HG02870 (cell line): ENCODE data around the gene ALOX5AP.
A peak's percentile ranks its signal among the peaks of the same experiment; 100 is the strongest.

ENCODE experiments used
- ATAC-seq: cut with Tn5 transposase; IDR thresholded peaks from one replicate; pipeline ENCODE4 v1.9.1; 2021; ENCODE audit warnings: mild to moderate bottlenecking, moderate library complexity; ENCODE audit not compliant: unreplicated experiment

ALOX5AP gene

DNA sequence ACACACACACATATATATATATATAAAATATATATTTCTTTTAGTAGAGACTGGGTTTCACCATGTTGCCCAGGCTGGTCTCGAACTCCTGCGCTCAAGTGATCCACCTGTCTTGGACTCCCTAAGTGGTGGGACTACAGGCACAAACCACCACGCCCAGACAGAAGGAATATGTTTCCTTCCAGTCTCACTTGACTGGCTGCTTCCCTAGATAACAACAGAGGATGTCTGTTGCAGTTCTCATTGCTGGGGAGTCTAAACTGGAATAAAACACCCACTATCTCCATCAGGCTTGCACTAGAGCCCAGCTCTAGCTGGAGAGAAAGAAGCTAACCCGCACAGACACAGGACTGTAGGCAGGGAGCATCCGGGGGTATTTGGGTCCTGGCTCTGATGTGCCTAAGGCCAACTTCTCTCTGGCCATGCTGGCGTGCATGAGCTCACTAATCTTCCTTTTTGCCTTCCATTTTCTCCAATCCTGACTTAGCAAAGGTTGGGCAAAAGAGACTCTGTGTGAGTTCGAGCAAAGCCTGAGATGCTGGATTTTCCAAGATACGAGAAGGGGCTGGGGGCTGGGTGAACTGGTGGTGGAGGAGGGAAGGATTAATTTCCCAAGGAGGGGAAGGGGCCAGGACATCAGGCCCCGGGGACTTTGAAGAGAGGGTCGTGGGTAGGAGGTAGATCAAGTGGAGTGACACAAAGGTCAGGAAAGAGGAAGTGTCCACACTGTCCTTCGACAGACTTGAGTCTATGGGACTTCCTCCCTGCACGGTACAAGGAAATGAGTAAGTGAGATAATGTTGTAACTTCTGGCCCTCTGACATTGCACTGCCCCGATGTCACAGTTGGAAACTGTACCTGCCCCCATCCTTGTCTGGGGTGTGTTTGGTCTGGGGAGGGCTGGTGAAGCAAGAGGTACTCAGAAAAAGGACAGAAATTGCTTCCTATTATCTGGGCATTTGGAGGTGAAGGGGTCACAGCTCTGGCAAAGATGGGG lies 22.5 kb upstream of the ALOX5AP start:
- no peak for ATAC-seq

DNA sequence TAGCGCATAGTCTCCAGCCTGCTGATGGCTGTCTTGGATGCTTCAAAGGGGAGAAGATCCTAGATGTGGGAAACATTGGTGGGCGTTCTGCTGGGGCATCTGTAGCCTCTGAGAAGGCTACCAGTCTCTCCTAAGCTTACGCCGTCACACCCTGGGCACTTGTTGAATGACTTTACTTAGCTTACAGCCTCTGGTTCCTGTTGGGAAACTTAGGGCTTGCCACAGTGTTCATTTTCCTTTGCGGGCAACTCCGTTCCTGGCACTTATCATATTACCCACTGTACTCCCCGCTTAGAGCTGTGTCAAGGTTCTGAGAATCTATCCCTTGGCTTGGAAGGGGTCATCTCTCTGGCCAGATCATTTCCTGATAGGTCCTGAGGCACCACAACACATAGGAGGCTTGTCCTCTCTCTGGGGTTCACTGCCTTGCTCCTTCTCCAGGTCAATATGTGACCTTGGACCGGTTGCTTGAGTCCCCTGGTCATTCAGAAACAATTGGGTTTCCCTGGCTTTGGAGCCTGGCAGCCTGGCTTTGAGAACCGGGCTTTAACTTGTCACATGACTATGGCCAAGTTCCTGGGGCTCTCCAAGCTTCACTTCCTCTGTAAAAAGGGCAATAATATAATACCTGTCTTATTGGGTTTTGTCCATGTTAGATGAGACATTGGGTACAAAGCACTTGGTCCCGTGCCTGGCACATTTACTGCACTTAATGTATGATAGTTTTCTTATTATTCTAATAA lies 20.5 kb upstream of the ALOX5AP start:
- no peak for ATAC-seq

- ATAC-seq = no peak
These were observed 20.0 kb upstream of the ALOX5AP start for GRCh38 chr13:30715372-30715756.

DNA sequence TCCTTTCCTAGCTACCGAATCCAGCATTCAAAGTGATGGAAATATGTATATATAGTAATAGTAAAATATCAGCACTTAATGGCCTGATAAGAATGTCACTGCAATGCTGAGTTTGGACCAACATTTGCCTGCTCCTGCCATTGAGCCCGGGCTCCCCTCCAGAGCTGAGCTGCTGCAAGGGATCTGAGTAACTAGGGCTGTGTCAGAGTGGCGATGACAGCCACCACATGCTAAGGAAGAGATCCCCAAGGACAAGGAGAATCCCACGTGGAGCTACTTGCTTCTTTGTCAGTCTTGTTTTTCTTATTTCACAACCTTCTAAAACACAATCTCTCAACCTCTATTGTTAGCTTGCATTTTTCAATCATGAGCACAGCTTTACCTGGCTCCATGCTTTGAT lies 19.5 kb upstream of the ALOX5AP start:
- no peak for ATAC-seq

DNA sequence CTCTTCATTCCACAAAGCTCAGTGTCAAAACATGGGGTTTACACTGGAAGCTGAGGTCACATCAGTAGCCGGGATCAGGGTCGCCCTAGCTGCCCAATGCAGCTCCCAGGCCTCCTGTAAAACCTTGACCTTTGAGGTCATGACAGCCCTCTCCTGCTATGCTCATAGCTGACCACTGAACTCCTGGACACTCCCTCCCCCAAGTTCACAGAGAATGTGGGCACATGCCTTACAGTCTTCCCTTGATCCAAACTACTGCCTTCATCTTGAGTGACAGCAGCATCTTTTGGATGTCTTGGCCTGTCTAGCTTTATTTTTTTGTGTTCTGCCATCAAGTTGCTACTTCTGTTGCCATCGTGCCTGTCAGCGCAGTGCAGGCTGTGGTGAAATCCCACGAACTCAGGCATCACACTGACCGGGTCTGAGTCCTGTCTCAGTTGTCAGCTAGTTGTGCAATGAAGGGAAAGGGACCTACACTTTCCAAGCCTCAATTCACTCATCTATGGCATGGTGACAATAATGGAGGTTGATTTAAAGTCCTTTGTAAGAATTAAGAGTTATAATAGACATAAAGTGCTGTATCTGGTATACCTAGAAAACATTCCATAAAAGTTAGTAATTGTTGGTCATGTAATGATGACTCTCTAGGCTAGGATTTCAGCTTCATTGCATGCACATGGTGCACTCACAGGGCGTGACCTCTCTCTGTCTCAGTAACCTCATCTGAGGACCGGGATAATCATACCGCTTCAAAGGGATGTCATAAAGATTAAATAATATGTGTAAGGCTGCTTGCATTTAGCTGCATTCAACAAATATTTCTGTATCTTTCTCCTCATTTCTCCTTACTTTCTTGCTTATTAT lies 16.4 kb upstream of the ALOX5AP start:
- no peak for ATAC-seq

- ATAC-seq = no peak
These were observed 15.8 kb upstream of the ALOX5AP start for GRCh38 chr13:30719525-30719914.

DNA sequence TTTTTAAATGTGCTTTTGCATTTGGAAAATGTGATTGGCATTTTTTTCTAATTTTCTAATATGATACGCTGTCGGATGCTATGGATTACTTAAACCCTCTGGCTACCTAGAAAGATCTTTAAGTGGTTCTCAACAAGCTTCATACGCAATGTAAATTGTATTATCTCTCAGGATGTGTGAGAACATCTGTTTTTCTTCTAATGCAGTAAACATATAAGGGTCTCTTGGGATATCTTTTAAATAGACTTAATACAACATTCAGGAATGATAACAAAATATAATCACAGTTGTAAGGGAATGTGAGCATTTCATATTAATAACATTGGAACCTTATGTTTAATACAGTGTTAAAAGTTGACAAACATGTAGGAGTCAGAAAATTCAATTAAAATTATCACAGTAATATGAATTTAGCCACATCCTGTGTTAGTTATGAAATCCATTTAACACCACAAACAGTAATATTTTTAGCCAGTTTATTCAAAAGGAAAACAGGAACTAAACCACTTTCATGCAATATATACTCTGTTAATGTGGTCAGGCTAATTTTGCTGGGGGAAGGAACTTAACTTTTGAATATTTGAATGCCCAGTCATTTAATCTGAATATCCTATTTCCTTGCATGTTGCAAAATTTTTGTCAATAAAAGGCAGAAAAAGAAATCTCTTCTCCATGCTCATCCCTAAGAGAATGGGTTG lies 15.0 kb upstream of the ALOX5AP start:
- ATAC-seq = peak; percentile 77

- no peak for ATAC-seq
These were observed 13.4 kb upstream of the ALOX5AP start for GRCh38 chr13:30721936-30722335.

DNA sequence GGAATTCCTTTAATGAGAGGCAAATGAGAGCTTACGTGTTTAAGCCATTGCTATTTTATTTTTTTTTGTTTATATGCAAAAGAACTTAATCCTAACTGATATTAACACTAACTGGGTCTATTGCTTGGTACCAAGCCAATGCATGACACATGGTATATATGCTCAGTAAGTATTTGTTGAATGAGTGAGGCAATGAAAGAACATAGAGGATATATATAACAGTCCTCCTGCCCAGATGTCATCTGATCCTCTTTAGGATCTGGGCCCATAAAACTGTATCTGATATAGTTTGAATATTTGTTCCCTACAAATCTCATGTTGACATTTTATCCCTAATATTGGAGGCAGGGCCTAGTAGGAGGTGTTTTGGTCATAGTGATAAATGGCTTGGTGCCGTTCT lies 13.0 kb upstream of the ALOX5AP start:
- no peak for ATAC-seq

DNA sequence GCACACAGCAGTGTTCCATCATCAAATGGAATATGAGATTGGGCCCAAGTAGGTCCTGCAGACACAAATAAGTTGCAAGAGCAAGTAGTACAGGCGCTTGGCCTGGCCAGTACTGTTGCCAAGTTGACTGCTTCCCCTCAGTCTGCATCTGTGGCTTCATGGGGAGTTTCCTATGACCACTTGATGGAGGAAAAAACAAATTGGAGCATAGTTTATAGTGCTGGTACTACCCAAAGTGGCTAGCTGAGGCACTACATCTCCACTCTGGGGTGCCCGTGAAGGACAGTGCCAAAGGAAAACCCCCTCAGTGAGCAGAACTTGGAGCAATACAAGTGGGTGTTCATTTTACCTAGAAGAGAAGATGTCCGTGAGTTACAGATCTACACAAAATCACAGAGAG lies 10.6 kb upstream of the ALOX5AP start:
- no peak for ATAC-seq

- ATAC-seq = no peak
These were observed 9.8 kb upstream of the ALOX5AP start for GRCh38 chr13:30725326-30726085.

- no peak for ATAC-seq
These were observed 9.2 kb upstream of the ALOX5AP start for GRCh38 chr13:30726192-30726591.

DNA sequence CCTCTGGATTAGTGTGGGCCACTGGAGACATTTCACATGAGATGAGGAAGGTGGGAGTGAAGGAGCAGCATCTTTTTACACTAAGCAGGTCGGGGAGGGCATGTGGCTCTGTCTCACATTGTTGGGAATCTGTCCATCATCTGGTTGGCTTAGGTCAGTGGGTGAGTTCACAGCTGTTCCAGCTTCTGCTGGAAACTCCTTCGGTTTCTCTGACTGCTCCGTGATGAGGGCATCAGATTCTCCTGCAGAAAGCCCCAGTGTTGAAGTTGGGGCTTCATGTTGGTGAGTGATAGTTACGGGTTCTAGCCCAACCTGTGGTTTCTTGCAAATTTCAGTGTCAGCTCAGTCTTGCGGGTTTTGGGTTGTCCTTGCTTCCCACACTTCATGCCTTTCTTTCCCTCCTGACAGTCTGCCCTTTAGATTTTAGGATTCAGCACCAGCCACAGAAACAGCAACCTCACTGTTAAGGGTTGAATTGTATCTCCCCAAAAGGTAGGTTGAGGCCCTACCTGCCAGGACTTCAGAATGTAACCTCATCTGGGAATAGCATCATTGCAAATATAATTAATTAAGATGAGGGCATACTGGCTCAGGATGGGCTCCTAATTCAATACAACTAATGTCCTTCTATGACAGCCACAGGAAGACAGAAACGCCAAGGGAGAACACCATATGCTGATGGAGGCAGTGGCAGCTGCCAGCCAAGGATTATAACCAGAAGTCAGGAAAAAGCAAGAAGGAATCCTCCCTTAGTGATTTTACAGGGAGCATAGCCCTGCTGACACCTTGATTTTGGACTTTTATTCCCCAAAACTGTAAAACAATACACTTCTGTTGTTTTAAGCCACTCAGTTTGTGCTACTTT lies 7.6 kb upstream of the ALOX5AP start:
- ATAC-seq = no peak

- no peak for ATAC-seq
These were observed 5.5 kb upstream of the ALOX5AP start for GRCh38 chr13:30729801-30730200.

- no peak for ATAC-seq
These were observed 4.8 kb upstream of the ALOX5AP start for GRCh38 chr13:30730526-30730925.

GRCh38 chr13:30731361-30732045 lies 3.8 kb upstream of the ALOX5AP start:
- no peak for ATAC-seq

DNA sequence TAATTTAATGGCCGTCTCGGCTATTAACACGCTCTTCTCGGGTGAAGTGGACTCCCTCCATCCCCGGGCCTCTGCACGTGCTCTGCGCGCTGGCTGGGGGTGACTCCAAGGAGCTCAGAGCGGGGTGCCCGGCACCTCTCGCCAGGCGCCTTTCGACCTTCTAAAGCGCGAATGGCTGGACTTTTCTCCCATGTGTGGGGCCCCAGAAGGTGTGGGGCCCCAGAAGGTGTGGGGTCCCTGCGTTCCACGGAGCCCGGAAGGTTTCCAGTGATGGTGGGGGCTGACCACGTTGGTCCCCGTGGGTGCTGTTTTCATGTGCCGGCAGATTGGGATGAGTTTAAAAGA lies 3.3 kb upstream of the ALOX5AP start:
- no peak for ATAC-seq

- ATAC-seq = no peak
These were observed 904 bp upstream of the ALOX5AP start for GRCh38 chr13:30734439-30734838.

- no peak for ATAC-seq
These were observed 481 bp downstream of the ALOX5AP start for GRCh38 chr13:30735872-30736175.
